ENCODE data around the gene RMI2.

RMI2 gene

GRCh38 chr16:11383481-11384183, 38.4 kb downstream of the RMI2 start:
- no peak for FAIRE-seq

GRCh38 chr16:11384184-11384955, 39.1 kb downstream of the RMI2 start:
- no peak for DNase-seq (ENCODE audit: low spot score)
- no peak for FAIRE-seq

More at GRCh38 chr16:11383481-11384183, 38.4 kb downstream of the RMI2 start:
- DNase-seq (ENCODE audit: low spot score) = no peak

- FAIRE-seq (no peak), DNase-seq (ENCODE audit: low spot score) (no peak)
These were observed 39.8 kb downstream of the RMI2 start for GRCh38 chr16:11384956-11385586.

- DNase-seq (ENCODE audit: low spot score) (no peak), FAIRE-seq (no peak)
These were observed 40.9 kb downstream of the RMI2 start for GRCh38 chr16:11386054-11386680.

GRCh38 chr16:11386791-11387546, 41.7 kb downstream of the RMI2 start:
- FAIRE-seq = no peak
- DNase-seq (ENCODE audit: low spot score) = no peak

- no peak for DNase-seq (ENCODE audit: low spot score)
- FAIRE-seq = no peak
These were observed 43.8 kb downstream of the RMI2 start for GRCh38 chr16:11389083-11389482.

- FAIRE-seq (no peak), DNase-seq (ENCODE audit: low spot score) (no peak)
These were observed 44.6 kb downstream of the RMI2 start for GRCh38 chr16:11389631-11390565.

GRCh38 chr16:11390573-11391495, 45.6 kb downstream of the RMI2 start:
- DNase-seq (ENCODE audit: low spot score) = no peak
- FAIRE-seq = no peak

- no peak for FAIRE-seq
- DNase-seq (ENCODE audit: low spot score) = no peak
These were observed 46.3 kb downstream of the RMI2 start for GRCh38 chr16:11391576-11391975.

GRCh38 chr16:11392041-11392581, 46.9 kb downstream of the RMI2 start:
- no peak for DNase-seq (ENCODE audit: low spot score)

GRCh38 chr16:11393366-11393765, 48.1 kb downstream of the RMI2 start:
- no peak for DNase-seq (ENCODE audit: low spot score)
- FAIRE-seq = no peak

More at GRCh38 chr16:11392041-11392581, 46.9 kb downstream of the RMI2 start:
- no peak for FAIRE-seq

GRCh38 chr16:11393861-11394592, 48.8 kb downstream of the RMI2 start:
- DNase-seq (ENCODE audit: low spot score) = no peak
- FAIRE-seq = no peak

- FAIRE-seq (no peak), DNase-seq (ENCODE audit: low spot score) (no peak)
These were observed 49.3 kb downstream of the RMI2 start for GRCh38 chr16:11394593-11394960.

GRCh38 chr16:11395008-11395948, 50.0 kb downstream of the RMI2 start:
- DNase-seq (ENCODE audit: low spot score) = no peak
- FAIRE-seq = no peak

GRCh38 chr16:11395949-11396240, 50.6 kb downstream of the RMI2 start:
- FAIRE-seq (no peak), DNase-seq (ENCODE audit: low spot score) (no peak)

GRCh38 chr16:11396241-11397048, 51.2 kb downstream of the RMI2 start:
- DNase-seq (ENCODE audit: low spot score) = peak; percentile 48
- FAIRE-seq = no peak
